ENCODE data around the gene MAST3.

DNA sequence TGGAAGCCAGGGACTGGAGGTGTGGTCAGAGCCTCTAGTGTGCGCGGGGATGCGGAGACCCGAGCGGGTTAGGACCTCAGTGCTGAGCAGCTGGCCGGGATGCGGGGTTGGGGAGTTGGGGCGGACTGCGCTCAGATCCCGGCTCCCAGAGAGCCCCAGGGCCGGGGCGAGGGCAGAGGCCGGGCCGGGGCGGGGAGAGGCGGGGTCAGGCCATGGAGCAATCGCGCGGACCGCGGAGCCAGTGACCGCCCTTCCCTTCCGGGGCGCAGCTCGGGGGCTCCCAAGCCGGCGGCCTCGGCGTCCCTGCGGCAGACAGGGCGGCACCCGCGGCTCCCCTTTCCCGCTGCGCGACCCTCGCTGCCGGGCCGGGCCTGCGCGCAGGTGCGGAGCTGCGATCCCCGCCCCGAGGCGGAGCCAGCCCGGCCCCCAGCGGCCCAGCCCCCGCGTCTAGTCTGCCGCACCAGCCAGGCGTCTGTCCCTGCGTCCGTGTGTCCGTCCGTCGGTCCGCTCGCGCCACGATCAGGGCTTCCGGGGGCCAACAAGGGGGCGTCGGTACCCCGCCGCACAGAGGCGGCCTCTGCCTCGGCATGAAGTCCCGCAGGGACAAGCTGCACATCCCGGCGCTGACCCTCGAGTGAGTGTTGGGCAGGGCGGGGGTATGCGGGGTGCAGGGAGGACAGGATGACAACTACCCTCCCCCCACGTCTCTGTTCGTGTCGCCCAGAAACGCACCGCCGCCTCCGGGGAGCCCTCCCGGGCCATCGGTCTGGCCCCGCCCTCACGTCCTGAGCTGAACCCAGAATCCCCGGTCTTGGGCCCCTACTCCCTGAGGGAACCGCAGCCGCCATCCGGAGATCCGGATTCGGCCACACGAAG lies 12.4 kb downstream of the MAST3 start:
- TF ChIP-seq, protein P1, sequence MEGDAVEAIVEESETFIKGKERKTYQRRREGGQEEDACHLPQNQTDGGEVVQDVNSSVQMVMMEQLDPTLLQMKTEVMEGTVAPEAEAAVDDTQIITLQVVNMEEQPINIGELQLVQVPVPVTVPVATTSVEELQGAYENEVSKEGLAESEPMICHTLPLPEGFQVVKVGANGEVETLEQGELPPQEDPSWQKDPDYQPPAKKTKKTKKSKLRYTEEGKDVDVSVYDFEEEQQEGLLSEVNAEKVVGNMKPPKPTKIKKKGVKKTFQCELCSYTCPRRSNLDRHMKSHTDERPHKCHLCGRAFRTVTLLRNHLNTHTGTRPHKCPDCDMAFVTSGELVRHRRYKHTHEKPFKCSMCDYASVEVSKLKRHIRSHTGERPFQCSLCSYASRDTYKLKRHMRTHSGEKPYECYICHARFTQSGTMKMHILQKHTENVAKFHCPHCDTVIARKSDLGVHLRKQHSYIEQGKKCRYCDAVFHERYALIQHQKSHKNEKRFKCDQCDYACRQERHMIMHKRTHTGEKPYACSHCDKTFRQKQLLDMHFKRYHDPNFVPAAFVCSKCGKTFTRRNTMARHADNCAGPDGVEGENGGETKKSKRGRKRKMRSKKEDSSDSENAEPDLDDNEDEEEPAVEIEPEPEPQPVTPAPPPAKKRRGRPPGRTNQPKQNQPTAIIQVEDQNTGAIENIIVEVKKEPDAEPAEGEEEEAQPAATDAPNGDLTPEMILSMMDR (IDR thresholded peaks at IDR 0.05): no peak
- peak; percentile 34 to 35 for TF ChIP-seq POLR2A (IDR thresholded peaks at IDR 0.05)
